ENCODE results near the gene TTC36.
"Not testable (repeated sequence)": the region's sequence is repeated elsewhere in the genome, so short reads cannot be mapped to it uniquely, and the experiment has no call there.

The TTC36 gene

DNA sequence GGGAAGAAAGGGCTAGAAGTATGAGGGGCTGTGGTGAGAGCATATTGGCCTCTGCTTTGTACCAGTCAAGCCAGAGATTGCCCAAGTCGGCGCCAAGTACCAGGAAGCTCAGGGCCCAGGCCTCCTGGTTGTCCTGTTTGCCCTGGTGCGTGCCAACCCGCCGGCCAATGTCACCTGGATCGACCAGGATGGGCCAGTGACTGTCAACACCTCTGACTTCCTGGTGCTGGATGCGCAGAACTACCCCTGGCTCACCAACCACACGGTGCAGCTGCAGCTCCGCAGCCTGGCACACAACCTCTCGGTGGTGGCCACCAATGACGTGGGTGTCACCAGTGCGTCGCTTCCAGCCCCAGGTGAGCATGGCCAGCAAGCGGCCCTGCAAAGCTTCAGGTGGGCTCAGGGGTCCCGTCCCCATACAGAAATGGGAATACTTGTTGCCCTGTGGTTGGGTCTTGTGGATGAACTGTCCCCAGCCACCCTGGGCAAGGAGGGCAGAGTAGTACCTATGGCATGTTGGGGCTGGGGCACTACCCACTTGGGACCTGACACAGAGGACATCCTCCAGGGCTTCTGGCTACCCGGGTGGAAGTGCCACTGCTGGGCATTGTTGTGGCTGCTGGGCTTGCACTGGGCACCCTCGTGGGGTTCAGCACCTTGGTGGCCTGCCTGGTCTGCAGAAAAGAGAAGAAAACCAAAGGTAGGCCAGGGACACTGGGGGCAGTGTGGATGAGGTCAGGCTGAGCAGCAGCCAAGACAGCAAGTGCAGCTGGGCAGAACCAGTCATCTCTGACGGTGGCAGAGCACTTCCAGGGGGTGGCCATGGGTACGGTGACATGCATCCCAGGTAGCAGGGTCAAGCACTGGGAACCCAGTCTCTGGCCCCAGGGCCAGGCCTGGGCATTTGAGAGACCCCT is 5.8 kb downstream of the TTC36 start:
- DNase-seq: no peak

DNA sequence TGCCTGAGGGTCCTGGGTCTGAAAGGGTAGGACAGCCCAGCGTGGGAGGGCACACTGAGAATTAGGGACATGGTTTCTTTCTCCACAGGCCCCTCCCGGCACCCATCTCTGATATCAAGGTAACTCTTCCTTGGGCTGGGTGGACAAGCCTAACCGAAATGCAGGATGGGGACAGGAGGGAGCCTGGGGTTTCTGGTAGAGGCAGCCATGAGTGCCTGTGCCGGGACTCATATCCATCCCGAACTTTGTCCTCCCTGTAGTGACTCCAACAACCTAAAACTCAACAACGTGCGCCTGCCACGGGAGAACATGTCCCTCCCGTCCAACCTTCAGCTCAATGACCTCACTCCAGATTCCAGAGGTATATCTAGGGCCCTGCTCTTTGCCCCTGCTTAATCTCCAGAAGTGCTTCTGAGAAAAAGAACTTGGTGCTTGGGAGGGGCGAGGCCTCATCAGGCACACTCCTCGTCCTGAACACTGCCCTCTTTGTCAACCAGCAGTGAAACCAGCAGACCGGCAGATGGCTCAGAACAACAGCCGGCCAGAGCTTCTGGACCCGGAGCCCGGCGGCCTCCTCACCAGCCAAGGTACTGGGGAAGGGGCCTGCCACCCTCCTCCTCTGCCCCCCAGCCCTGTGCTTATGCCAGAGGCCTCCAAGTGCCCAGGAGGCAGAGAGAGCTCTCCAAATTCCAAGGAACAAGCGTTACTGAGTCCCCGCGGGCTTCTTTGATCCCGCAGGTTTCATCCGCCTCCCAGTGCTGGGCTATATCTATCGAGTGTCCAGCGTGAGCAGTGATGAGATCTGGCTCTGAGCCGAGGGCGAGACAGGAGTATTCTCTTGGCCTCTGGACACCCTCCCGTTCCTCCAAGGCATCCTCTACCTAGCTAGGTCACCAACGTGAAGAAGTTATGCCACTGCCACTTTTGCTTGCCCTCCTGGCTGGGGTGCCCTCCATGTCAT is 6.8 kb downstream of the TTC36 start:
- DNase-seq: no peak

DNA sequence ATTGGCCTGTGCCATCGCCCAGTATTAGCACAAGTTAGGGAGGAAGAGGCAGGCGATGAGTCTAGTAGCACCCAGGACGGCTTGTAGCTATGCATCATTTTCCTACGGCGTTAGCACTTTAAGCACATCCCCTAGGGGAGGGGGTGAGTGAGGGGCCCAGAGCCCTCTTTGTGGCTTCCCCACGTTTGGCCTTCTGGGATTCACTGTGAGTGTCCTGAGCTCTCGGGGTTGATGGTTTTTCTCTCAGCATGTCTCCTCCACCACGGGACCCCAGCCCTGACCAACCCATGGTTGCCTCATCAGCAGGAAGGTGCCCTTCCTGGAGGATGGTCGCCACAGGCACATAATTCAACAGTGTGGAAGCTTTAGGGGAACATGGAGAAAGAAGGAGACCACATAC is 8.0 kb downstream of the TTC36 start:
- DNase-seq: no peak

DNA sequence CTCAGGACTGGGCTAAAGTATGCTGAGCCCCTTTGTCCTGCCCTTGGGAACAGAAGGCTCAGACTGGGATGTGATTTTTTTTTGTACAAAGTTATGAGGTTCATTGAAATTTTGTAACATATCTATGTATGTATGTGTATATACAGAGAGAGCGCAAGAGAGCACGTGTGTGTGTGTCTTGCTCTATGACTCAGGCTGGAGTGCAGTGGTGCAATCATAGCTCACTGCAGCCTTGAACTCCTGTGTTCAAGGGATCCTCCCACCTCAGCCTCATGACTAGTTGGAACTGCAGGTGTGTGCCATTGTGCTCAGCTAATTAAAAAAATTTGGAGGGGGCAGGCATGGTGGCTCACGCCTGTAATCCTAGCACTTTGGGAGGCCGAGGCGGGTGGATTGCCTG is 9.5 kb downstream of the TTC36 start:
- DNase-seq: no peak

DNA sequence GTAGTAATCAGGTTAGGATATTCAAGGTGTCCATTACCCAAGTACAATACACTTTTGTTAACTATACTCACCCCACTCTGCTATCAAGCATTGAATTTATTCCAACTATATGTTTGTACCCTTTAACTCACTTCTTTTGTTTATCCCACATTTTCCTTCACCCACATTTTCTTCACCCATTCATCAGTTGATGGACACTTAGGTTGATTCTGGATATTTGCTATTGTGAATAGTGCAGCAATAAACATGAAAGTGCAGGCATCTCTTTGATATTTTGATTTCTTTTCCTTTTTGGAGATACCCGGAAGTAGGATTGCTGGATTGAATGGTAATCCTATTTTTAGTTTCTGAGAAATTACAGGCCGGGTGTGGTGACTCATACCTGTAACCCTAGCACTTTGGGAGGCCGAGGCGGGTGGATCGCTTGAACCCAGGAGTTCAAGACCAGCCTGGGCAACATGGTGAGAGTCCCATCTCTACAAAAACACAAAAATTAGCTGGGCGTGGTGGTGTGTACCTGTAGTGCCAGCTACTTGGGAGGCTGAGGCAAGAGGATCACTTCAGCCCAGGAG is 10.2 kb downstream of the TTC36 start:
- no peak for DNase-seq

DNA sequence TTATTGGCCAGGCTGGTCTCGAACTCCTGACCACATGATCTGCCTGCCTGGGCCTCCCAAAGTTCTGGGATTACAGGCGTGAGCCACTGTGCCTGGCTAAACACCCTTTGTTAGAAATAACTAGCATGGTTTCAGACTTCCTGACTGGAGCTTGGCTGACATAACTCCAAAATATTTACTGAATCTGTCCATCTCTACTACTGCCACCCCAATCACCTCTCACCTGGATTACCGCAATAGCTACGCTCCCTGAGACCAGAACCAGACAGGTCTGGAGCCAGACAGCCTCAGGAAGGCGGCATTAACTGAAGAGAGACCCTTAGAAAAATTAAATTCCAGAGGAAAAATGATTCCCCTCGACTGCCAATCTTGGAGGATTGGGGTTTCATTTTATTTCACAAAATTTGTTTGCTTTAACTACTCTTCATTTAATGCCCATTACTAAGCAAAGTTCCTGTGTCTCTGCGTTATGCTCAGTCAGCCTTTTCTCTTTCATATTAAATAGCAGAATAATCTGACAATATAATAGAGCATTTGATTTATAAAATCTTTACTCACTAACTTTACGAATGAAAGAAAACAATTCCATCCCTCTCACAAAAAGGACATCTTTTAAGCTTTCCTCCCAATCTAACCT is 16.9 kb downstream of the TTC36 start:
- DNase-seq: no peak

DNA sequence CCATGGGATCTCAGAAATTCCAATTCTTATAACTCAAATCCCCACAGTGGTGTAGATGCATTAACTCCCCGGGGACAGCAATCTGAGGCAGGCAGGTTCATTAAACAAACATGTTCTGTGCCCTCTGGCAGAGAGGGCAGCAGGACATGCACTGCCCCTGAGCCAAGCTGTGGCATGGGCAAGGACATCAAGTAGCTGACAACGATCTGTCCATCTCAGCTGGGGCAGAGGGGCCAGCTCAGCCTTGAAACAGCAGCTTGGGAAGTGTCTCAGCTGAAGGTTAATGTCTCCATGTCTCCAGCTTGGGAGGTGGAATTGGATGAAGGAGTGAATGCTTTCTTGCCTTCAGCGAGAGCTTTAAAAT is 17.4 kb downstream of the TTC36 start:
- no peak for DNase-seq

DNA sequence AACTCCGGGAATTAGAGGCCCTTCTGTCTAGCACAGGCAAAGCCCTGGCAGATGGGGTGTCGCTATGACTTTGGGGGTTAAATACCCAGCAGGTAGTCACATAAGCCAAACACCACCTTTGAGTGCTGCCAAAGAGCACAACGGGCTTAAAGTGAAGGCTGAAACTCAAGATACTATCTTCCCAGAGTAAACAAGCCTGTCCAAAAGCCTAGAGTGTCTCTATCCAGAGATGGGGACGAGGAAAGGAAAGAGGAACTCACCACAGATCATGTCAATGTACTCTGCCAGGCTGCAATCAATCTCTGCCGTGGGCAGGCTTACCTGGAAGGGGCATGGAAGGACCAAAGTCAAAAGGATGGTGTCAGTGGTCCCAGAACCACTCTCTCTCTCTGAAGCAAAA is 18.3 kb downstream of the TTC36 start:
- no peak for DNase-seq

DNA sequence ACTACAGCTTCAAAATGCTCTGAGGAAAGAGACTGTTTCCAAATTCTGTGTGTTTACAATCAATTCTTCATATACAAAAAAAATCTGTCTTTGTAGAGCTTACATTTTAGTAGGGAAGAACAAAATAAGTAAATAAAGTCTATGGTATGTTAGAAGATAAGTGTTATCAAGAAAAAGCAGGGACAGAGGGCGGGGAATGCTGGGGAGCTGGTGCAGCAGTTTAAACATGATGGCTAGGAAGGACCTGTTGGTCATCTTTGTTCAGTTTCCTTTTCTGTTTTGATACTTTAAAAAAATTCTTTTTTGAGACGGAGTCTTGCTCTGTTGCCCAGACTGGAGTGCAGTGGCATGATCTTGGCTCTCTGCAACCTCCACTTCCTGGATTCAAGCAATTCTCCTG is 19.9 kb downstream of the TTC36 start:
- DNase-seq: no peak

DNA sequence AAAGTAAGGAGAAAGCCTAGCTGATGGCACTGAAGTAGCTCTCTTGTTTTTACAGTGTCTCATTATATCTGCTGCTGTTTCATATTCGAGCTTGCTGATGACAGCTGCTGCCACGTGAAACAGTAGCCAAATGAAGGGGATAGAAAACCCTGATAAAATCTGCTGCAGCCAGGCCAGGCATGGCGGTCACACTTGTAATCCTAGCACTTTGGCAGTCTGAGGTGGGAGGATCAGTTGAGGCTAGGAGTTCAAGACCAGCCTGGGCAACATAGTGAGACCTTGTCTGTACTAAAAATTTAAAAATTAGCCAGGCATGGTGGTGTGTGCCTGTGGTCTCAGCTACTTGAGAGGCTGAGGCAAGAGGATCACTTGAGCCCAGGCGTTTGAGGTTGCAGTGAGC is 25.1 kb downstream of the TTC36 start:
- no peak for DNase-seq

DNA sequence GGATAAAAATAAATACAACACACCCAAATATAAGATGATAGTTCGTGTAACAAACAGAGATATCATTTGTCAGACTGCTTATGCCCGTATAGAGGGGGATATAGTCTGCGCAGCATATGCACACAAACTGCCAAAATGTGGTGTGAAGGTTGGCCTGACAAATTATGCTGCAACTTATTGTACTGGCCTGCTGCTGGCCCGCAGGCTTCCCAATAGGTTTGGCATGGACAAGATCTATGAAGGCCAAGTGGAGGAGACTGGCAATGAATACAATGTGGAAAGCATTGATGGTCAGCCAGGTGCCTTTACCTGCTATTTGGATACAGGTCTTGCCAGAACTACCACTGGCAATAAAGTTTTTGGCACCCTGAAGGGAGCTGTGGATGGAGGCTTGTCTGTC is 33.5 kb downstream of the TTC36 start:
- no peak for DNase-seq

DNA sequence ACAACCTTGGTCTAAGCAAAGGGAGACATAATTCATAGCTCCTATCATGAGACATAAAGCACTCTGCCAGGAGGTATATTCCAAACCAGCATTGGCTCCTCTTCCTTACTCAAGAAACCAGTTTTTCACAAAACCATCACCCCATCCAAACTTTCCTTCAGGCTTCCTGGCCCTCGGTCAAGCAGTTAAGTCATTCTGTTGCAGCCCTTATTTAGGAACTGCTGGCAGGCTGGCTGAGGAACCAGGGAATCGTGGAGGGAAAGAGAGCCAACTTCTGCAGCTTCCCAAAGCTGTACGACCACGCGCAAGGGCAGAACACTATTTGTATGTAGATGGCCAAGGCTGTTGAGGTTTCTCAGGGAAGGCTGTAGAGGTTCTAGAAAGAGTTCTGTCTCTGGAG is 37.8 kb downstream of the TTC36 start:
- no peak for DNase-seq

DNA sequence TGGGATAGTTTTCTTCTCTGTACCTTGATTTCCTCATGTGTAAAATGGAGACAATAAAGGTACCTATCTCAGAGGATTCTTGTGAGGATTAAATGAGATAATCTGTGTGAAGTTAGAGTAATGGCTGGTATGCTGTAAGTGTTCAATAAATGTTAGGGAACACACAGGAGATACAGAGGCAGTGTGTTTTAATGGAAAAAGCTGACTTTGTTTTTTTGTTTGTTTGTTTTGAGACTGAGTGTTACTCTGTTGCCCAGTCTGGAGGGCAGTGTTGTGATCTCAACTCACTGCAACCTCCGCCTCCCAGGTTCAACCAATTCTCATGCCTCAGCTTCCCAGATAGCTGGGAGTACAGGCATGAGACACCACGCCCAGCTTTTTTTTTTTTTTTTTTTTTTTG is 42.4 kb downstream of the TTC36 start:
- DNase-seq: no peak

DNA sequence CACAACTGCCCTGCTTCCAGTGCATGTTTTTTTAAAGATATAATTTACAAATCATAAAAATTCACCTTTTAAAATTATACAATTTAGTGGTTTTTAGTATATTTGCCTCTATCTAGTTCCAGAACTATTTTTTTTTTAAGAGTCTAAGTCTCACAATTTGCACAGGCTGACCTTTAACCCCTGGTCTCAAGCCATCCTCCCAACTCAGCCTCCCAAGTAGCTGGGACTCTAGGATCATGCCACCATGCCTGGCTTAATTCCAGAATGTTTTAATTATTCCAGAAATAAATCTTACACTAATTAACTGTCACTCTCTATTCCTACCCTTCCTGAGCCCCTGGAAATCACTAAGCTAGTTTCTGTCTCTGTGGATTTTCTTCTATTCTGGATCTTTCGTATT is 43.5 kb downstream of the TTC36 start:
- DNase-seq: no peak

DNA sequence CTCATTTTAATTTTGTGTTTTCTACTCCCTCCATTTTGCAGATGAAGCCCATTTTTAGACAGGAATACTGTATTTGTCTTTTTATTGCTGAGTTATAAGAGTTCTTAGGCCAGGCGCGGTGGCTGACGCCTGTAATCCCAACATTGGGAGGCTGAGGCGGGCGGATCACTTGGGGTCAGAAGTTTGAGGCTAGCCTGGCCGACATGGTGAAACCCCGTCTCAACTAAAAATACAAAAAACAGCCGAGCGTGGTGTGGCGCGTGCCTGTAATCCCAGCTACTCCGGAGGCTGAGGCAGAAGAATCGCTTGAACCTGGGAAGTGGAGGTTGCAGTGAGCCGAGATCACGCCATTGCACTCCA is 44.4 kb downstream of the TTC36 start:
- DNase-seq: not testable (repeated sequence)

DNA sequence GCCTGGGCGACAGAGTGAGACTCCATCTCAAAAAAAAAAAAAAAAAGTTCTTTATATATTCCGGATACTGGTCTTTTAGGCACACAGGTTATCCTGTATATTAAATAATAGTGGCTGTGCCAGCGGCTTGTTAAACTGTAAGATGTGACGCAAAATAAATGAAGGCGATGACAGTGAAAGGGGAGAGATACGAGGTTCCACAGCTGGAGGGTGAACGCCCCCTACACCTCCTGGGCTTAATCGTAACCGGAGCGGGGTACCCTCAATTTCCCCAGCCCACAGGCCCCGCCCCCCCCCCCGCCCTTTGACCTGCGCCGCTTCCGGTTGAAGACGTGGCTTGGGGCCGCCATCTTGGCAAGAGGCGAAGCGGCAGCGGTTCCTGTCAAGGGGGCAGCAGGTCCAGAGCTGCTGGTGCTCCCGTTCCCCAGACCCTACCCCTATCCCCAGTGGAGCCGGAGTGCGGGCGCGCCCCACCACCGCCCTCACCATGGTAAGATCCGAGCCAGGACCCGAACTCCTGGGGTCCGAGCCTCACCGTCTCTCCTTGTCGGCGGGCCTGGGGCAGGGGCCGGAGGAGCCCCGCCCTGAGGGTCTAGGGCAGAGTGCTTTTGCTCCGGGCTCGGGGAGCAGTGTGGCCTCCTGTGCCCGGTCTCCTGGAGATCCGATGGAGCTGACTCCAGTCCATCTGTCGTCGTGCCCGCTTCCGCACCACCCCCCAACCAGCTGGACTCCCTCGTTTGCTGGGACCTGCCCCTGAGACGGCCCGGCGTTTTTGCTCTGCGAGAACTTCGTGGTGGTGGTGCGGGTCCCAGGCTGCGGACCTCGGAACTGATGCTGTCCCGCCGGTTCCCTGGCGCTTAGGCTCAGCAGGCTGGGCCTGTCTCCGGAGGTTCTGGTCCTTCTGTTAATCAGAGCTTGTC is 45.0 kb downstream of the TTC36 start, which contains the start of gene ARCN1:
TSS of gene ARCN1 (plus strand) at position 349 of the 920 bp plus-strand sequence. CDS start at position 488, 139 bp downstream.
- DNase-seq: peak; percentile 83

DNA sequence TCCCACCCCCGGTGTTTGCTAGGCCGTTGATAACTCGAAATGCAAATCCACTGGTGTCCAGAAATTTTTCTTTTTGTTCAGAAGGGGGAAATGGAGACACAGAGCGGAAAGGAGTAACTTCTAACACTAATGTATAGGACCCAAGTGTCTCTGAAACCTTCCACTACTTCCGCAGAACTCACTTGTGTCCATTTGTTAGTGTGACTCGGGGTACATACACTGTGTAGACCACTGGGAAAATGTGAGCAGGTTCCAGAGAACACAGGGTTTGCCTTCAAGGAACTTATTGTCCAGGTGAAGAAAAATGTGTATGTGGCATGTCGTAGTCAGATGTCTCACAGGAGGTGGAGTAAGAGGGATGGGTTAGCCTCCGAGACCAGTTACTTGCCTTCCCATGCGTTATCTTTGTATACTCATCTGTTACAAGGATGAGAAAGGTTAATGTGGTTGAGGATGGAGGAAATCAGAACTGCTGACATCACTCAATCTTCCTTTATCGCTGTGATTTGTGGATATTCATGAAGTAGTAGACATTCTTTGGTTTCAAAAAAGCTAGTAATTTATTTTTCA is 45.8 kb downstream of the TTC36 start:
- no peak for DNase-seq

DNA sequence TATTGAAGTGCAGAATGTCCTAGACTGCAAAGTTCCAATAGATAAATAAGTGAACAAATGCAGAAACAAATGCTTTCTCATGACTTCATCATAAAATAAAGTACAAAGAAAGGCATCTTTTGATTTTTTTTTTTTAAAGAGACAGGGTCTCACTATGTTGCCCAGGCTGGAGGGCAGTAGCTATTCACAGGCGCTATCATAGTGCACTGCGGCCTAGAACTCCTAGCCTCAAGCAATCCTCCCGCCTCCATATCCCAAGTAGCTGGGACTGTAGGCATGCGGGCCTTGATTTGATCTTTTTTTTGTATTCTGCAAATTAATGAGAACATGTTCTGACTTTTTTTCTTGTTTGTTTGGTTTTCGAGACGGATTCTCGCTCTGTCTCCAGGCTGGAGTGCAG is 47.4 kb downstream of the TTC36 start:
- no peak for DNase-seq

DNA sequence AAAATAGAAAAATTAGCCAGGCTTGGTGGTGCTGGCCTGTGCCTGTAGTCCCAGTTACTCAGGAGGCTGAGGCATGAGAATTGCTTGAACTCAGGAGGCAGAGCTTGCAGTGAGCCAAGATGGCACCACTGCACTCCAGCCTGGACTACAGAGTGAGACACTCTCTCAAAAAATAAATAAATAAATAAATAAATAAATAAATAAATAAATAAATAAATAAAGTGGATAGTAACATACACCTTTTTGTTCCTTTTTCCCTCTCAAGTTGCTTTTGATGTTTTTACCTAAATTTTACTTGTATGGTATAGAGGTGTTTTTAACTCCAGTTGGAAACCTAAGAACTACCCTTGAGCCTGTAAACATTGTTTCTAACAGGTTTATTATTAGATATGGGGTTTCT is 50.7 kb downstream of the TTC36 start:
- not testable (repeated sequence) for DNase-seq
